ENCODE data around the gene HSPD1. TPM values are rescaled to one million over a fixed set of nuclear protein-coding genes. Genes with fewer than 3 reads are reported as not detected.

HSPD1 gene
- total RNA-seq, 1 donor from 2014 or later: 252 TPM

DNA sequence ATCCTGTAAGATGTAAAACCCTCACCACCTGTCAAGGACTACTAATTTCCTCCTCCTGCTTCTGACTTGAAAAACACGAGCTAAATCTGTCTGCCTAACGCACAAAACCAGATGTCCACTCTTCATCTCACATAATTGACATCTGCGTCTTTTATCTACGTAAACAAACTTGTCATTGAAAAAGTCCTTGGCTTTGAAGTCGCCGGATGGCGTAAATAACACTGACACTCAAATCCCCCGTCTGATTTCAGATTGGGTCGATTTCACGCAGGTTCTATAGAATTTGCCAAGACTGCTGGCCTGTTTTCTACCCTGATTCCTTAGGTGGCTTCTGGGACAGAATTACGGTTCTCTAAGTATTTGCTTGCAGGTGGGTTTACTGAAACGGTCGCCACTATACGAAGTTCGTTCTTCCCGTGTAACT, 15.7 kb upstream of the HSPD1 start:
- intact Hi-C loops (cut with micrococcal nuclease): loop anchor here (1.0 to 10.0 kb wide), 6 partner anchors 15 to 1861 kb away; partner anchors contain the start of genes CCDC150, COQ10B, HSPE1 and MARS2
- CTCF ChIA-PET: no interaction called here
- Mint-ChIP-seq H3K9me3 (peaks cover 1% of the 10 kb centered on the region), H3K36me3 (ENCODE audit: low read depth) (peaks cover 14% of the 10 kb centered on the region), H3K27ac (peak overlapping the region; percentile 95), H3K4me3 (peak overlapping the region; percentile 96), H3K27me3 (no peaks in the 10 kb centered on the region), H3K4me1 (peaks cover 33% of the 10 kb centered on the region)
- ATAC-seq (ENCODE audit: low read depth) (no peak), DNase-seq (no peak)
- TF ChIP-seq CTCF (IDR thresholded peaks at IDR 0.05): no peak
- POLR2A ChIA-PET: interaction anchor here (0.6 to 5.7 kb wide), 11 partner anchors 9 to 1858 kb away, joined by 3 to 173 read pairs (median 7); partner anchors contain the start of genes COQ10B, GTF3C3, HSPD1 and HSPE1

DNA sequence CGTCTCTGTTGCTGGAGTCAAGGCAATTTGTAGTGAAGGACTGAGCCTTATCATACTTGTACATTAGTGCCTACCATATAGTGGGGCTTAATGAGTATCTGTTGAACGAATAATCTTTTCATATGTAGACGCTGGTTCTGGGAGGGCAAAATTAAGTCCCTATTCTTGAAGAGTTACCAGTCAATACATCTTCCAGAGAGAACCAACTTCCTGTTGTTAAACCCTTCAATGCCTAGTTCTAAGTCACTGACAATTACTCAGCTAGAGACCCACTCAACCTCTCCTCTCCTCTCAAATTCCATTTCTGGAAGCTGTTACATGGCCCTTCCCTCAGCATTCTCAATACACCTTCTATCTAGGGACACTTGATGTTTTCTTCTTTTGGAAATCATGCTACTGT, 15.1 kb upstream of the HSPD1 start:
- Mint-ChIP-seq H3K4me1 (peaks cover 33% of the 10 kb centered on the region), H3K36me3 (ENCODE audit: low read depth) (peaks cover 11% of the 10 kb centered on the region), H3K27ac (peak overlapping the region; percentile 95), H3K4me3 (peak overlapping the region; percentile 96), H3K27me3 (no peaks in the 10 kb centered on the region), H3K9me3 (no peaks in the 10 kb centered on the region)
- DNase-seq (no peak), ATAC-seq (ENCODE audit: low read depth) (no peak)
- TF ChIP-seq CTCF (IDR thresholded peaks at IDR 0.05): no peak
- intact Hi-C loops (cut with micrococcal nuclease): loop anchor here (1.0 to 10.0 kb wide), 6 partner anchors 14 to 1860 kb away; partner anchors contain the start of genes CCDC150, COQ10B, HSPE1 and MARS2
- CTCF ChIA-PET: no interaction called here
- POLR2A ChIA-PET: interaction anchor here (0.9 to 5.7 kb wide), 6 partner anchors 8 to 1858 kb away, joined by 3 to 173 read pairs (median 22); partner anchors contain the start of genes COQ10B, HSPD1, HSPE1 and SF3B1

- CTCF ChIA-PET: no interaction called here
- intact Hi-C loops (cut with micrococcal nuclease): loop anchor here (10.0 kb wide), 1 partner anchor 1859 kb away; the partner anchor contains the start of gene SLC39A10
These were observed 14.3 kb upstream of the HSPD1 start for GRCh38 chr2:197513915-197514314.

GRCh38 chr2:197506658-197507057, 7.0 kb upstream of the HSPD1 start:
- Mint-ChIP-seq H3K27ac (no peak overlapping the region), H3K4me1 (peaks cover 12% of the 10 kb centered on the region), H3K36me3 (ENCODE audit: low read depth) (peaks cover 39% of the 10 kb centered on the region), H3K9me3 (no peaks in the 10 kb centered on the region), H3K4me3 (no peak overlapping the region), H3K27me3 (no peaks in the 10 kb centered on the region)
- DNase-seq (no peak), ATAC-seq (ENCODE audit: low read depth) (no peak)
- POLR2A ChIA-PET: interaction anchor here (0.6 to 3.1 kb wide), 2 partner anchors 9 to 50 kb away, joined by 3 to 20 read pairs; partner anchors contain the start of gene MOB4
- intact Hi-C loops (cut with micrococcal nuclease): loop anchor here (10.0 kb wide), 1 partner anchor 712 kb away; the partner anchor contains the start of gene GTF3C3
- TF ChIP-seq CTCF (IDR thresholded peaks at IDR 0.05): no peak
- CTCF ChIA-PET: no interaction called here

More at GRCh38 chr2:197513915-197514314, 14.3 kb upstream of the HSPD1 start:
- peaks cover 6% of the 10 kb centered on the region for H3K36me3 Mint-ChIP-seq (ENCODE audit: low read depth)
- POLR2A ChIA-PET: interaction anchor here (5.7 kb wide), 1 partner anchor 13 kb away, joined by 173 read pairs; the partner anchor contains the start of genes HSPD1 and HSPE1
- DNase-seq: no peak
- no peaks in the 10 kb centered on the region for H3K27me3 Mint-ChIP-seq
- peaks cover 26% of the 10 kb centered on the region for H3K4me1 Mint-ChIP-seq
- H3K27ac Mint-ChIP-seq: no peak overlapping the region
- ATAC-seq (ENCODE audit: low read depth): no peak
- no peak overlapping the region for H3K4me3 Mint-ChIP-seq
- no peaks in the 10 kb centered on the region for H3K9me3 Mint-ChIP-seq
- TF ChIP-seq CTCF (IDR thresholded peaks at IDR 0.05): no peak

DNA sequence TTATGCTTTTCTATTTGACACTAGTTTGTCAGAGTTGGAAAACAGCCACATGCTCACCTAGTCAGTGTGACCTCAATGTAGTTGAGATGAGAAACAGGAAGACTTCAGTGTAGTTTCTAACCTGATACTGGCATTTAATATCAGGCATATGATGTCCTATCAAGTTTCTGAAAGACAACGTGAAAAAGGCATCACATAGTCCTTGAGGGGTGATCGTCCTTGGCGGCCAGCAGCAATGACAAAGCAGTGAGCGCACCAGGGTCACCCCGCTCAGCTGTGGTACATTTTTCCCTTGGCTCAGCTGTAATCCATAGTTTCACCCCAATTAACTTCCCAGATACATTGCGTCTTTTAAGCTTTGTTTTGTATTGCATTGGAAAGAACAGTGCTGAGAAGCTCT, 4.9 kb upstream of the HSPD1 start:
- no peak overlapping the region for H3K4me3 Mint-ChIP-seq
- no peak overlapping the region for H3K27ac Mint-ChIP-seq
- no peak for TF ChIP-seq CTCF (IDR thresholded peaks at IDR 0.05)
- DNase-seq (no peak), ATAC-seq (ENCODE audit: low read depth) (no peak)
- H3K27me3 Mint-ChIP-seq: no peaks in the 10 kb centered on the region
- H3K4me1 Mint-ChIP-seq: peaks cover 23% of the 10 kb centered on the region
- CTCF ChIA-PET: no interaction called here
- intact Hi-C loops (cut with micrococcal nuclease): loop anchor here (5.0 to 10.0 kb wide), 2 partner anchors 577 to 710 kb away; partner anchors contain the start of genes GTF3C3 and PGAP1
- H3K9me3 Mint-ChIP-seq: no peaks in the 10 kb centered on the region
- POLR2A ChIA-PET: interaction anchor here (1.1 to 7.5 kb wide), 2 partner anchors 10 to 51 kb away, joined by 3 to 173 read pairs; partner anchors contain the start of genes COQ10B and MOB4
- H3K36me3 Mint-ChIP-seq (ENCODE audit: low read depth): peaks cover 48% of the 10 kb centered on the region

All from activated B cell treated with CpG ODN at 0.5 μM for 24 hours (primary cell).